SU-DHL-6 (cell line): ENCODE measurements around the gene MTOR.
A peak's percentile ranks its signal among the peaks of the same experiment; 100 is the strongest.
"Not testable (repeated sequence)": the region's sequence is repeated elsewhere in the genome, so short reads cannot be mapped to it uniquely, and the experiment has no call there.

Experiments
- H2AFZ ChIP-seq: fragments of 200-600 bp; sonication (generic); 2 replicates; pipeline ENCODE4 v1.6.1; 2014; ENCODE audit warnings: low read depth, mild to moderate bottlenecking, moderate library complexity, mixed read lengths, antibody characterized with exemption, low read length; ENCODE audit not compliant: severe bottlenecking
- H3F3A ChIP-seq: fragments of 200-600 bp; shearing (Covaris generic); 2 replicates; pipeline ENCODE4 v1.6.0; 2016; ENCODE audit warnings: antibody characterized with exemption, mild to moderate bottlenecking; ENCODE audit not compliant: insufficient read depth
- H3K27ac ChIP-seq: fragments of 200-600 bp; sonication (generic); 2 replicates; pipeline ENCODE4 v1.5.1; 2016; ENCODE audit warnings: low read depth, mild to moderate bottlenecking, low read length, moderate library complexity, mixed read lengths
- H3K27me3 ChIP-seq: fragments of 200-600 bp; sonication (generic), shearing (Covaris generic); 2 replicates; pipeline ENCODE4 v1.6.0; 2014; ENCODE audit warnings: mild to moderate bottlenecking, low read length
- H3K36me3 ChIP-seq: fragments of 200-600 bp; sonication (generic); 2 replicates; pipeline ENCODE4 v1.6.1; 2014; ENCODE audit warnings: mild to moderate bottlenecking, low read length, mixed read lengths
- H3K4me2 ChIP-seq: fragments of 300-600, 200-600 bp; shearing (Covaris generic), sonication (generic); 2 replicates; pipeline ENCODE4 v1.6.0; 2014; ENCODE audit warnings: low read length, low read depth, mild to moderate bottlenecking; ENCODE audit not compliant: poor library complexity, severe bottlenecking
- H3K4me3 ChIP-seq: fragments of 200-600 bp; sonication (generic); 2 replicates; pipeline ENCODE4 v1.5.1; 2014; ENCODE audit warnings: antibody characterized with exemption, low read length, mild to moderate bottlenecking, mixed read lengths; ENCODE audit not compliant: insufficient read depth, poor library complexity, severe bottlenecking
- H3K79me2 ChIP-seq: fragments of 200-600 bp; sonication (generic); 2 replicates; pipeline ENCODE4 v1.6.1; 2014; ENCODE audit warnings: mild to moderate bottlenecking, low read length, moderate library complexity; ENCODE audit not compliant: insufficient read depth
- H3K9ac ChIP-seq: fragments of 200-600 bp; sonication (generic); 2 replicates; pipeline ENCODE4 v1.7.0; 2014; ENCODE audit warnings: mild to moderate bottlenecking, low read length
- H3K9me2 ChIP-seq: fragments of 200-600 bp; sonication (generic); replicated peaks from 2 replicates; pipeline ENCODE4 v1.6.1; 2014; ENCODE audit warnings: low read length; ENCODE audit not compliant: insufficient read depth
- H3K9me3 ChIP-seq: fragments of 200-600 bp; sonication (generic); 2 replicates; pipeline ENCODE4 v1.6.1; 2014; ENCODE audit warnings: low read length, mixed read lengths; ENCODE audit not compliant: insufficient read depth
- H4K20me1 ChIP-seq: fragments of 200-600 bp; sonication (generic); 2 replicates; pipeline ENCODE4 v1.6.1; 2014; ENCODE audit warnings: low read depth, mild to moderate bottlenecking, antibody characterized with exemption, low read length, moderate library complexity, mixed read lengths
- CTCF ChIP-seq: fragments of 200-600 bp; sonication (generic); IDR thresholded peaks from one replicate; pipeline ENCODE4 v1.5.1; 2017; ENCODE audit warnings: antibody characterized with exemption, mild to moderate bottlenecking, low read length, moderate library complexity; ENCODE audit not compliant: insufficient read depth, poor library complexity, severe bottlenecking
- EZH2phosphoT487 ChIP-seq: fragments of 200-600 bp; sonication (generic), shearing (Covaris generic); conservative IDR thresholded peaks from 2 replicates; pipeline ENCODE4 v1.6.1; 2018; ENCODE audit warnings: mild to moderate bottlenecking, antibody characterized with exemption, low read length, moderate library complexity, mixed read lengths

Gene MTOR

GRCh38 chr1:11099310-11100148, 162.8 kb downstream of the MTOR start, which contains the start of gene EXOSC10:
Gene EXOSC10, minus strand, starts transcription at chr1:11099869. Its CDS starts 38 bp downstream, at chr1:11099831.
- H2AFZ ChIP-seq: peak within 1 kb of the TSS; percentile 96
- TF ChIP-seq CTCF: no peak
- no peak for TF ChIP-seq EZH2phosphoT487
- no peaks in the 10 kb centered on the region for H4K20me1 ChIP-seq
- H3K4me3 ChIP-seq: peak within 1 kb of the TSS; percentile 87
- H3K9ac ChIP-seq: peak within 1 kb of the TSS; percentile 98
- H3K4me2 ChIP-seq: peak within 1 kb of the TSS; percentile 92
- no peaks in the 10 kb centered on the region for H3K9me2 ChIP-seq
- no peaks in the 10 kb centered on the region for H3K9me3 ChIP-seq
- H3K27me3 ChIP-seq: no peaks in the 10 kb centered on the region
- H3K36me3 ChIP-seq: peaks cover 6% of the 10 kb centered on the region; the same call in 1 of the 2 replicates
- peak within 1 kb of the TSS; percentile 66 for H3K27ac ChIP-seq
- H3F3A ChIP-seq: peaks cover 5% of the 10 kb centered on the region; the same call in 1 of the 2 replicates
- H3K79me2 ChIP-seq: peaks cover 19% of the 10 kb centered on the region

GRCh38 chr1:11098931-11099309, 163.4 kb downstream of the MTOR start:
- Histone ChIP-seq H3K27me3 (no peaks in the 10 kb centered on the region), H3K36me3 (peaks cover 6% of the 10 kb centered on the region; the same call in 1 of the 2 replicates), H3F3A (peaks cover 5% of the 10 kb centered on the region; the same call in 1 of the 2 replicates), H2AFZ (peak overlapping the region; percentile 96), H4K20me1 (no peaks in the 10 kb centered on the region), H3K79me2 (peaks cover 19% of the 10 kb centered on the region), H3K9ac (peak overlapping the region; percentile 98), H3K4me3 (peak overlapping the region; percentile 87), H3K4me2 (peak overlapping the region; percentile 92), H3K9me2 (no peaks in the 10 kb centered on the region), H3K27ac (no peak overlapping the region), H3K9me3 (no peaks in the 10 kb centered on the region)
- no peak for TF ChIP-seq EZH2phosphoT487
- TF ChIP-seq CTCF: no peak

GRCh38 chr1:11083784-11084183, 178.6 kb downstream of the MTOR start:
- not testable (repeated sequence) for H3K9ac ChIP-seq, H3K27ac ChIP-seq, H3K27me3 ChIP-seq, H3K4me2 ChIP-seq, H3K9me2 ChIP-seq, H4K20me1 ChIP-seq, H2AFZ ChIP-seq, H3K9me3 ChIP-seq, H3K79me2 ChIP-seq, H3F3A ChIP-seq, H3K4me3 ChIP-seq
- peaks cover 29% of the 10 kb centered on the region for H3K36me3 ChIP-seq

- H3K36me3 ChIP-seq: peaks cover 9% of the 10 kb centered on the region; the same call in 1 of the 2 replicates
- no peak overlapping the region for H3K4me2 ChIP-seq
These were observed 181.4 kb downstream of the MTOR start for GRCh38 chr1:11080931-11081330.

More at GRCh38 chr1:11080931-11081330, 181.4 kb downstream of the MTOR start:
- no peak overlapping the region for H2AFZ ChIP-seq
- no peak overlapping the region for H3K27ac ChIP-seq
- H3K9me2 ChIP-seq: no peaks in the 10 kb centered on the region
- H3K4me3 ChIP-seq: no peak overlapping the region
- H4K20me1 ChIP-seq: no peaks in the 10 kb centered on the region
- no peak overlapping the region for H3K9ac ChIP-seq
- no peaks in the 10 kb centered on the region for H3K79me2 ChIP-seq
- TF ChIP-seq CTCF (no peak), EZH2phosphoT487 (no peak)
- no peaks in the 10 kb centered on the region for H3K27me3 ChIP-seq
- no peaks in the 10 kb centered on the region for H3K9me3 ChIP-seq
- H3F3A ChIP-seq: no peaks in the 10 kb centered on the region
